ENCODE measurements around the gene SLC25A17.
A peak's percentile ranks its signal among the peaks of the same experiment; 100 is the strongest.

Gene SLC25A17

DNA sequence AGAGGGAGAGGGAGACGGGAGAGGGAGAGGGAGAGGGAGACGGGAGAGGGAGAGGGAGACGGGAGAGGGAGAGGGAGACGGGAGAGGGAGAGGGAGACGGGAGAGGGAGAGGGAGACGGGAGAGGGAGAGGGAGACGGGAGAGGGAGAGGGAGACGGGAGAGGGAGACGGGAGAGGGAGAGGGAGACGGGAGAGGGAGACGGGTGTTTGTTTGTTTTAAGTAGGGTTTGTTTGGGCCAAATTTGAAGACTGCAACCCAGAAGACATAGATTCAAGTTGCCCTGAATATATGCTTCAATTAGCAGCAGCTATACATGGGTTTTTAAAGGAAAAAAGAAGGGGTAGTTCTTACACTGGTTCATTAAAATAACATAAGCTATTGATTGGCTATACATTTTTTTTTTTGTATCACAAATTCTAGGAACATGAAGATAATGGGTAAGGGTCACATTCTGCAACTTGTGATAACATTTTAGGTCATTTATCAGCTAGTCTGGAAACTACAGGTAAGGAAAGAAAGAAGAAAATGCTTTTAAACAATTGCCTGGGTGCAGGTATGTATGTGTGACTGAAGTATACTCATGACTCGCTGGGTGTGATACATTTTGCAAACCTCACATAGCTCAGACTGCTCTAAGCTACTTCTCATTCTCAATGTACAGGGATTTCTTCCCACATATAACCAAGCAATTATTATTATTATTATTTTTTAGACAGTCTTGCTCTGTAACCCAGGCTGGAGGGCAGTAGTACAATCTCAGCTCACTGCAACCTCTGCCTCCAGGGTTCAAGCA is 72.5 kb downstream of the SLC25A17 start:
- ATAC-seq (replicated peaks; ENCODE audit: extremely low read depth, poor library complexity, severe bottlenecking): no peak
- no peak overlapping the region for H3K27ac Mint-ChIP-seq (ENCODE audit: low read depth)
- H3K9me3 Mint-ChIP-seq: no peaks in the 10 kb centered on the region
- H3K4me3 Mint-ChIP-seq: no peak overlapping the region
- no peaks in the 10 kb centered on the region for H3K36me3 Mint-ChIP-seq (ENCODE audit: insufficient read depth)
- H3K27me3 Mint-ChIP-seq: no peaks in the 10 kb centered on the region
- DNase-seq (ENCODE audit: low spot score in 2 of 2): no peak
- no peaks in the 10 kb centered on the region for H3K4me1 Mint-ChIP-seq

GRCh38 chr22:40743768-40744167 is 75.4 kb downstream of the SLC25A17 start:
- Mint-ChIP-seq H3K9me3 (no peaks in the 10 kb centered on the region), H3K27me3 (no peaks in the 10 kb centered on the region), H3K4me1 (no peaks in the 10 kb centered on the region), H3K4me3 (no peak overlapping the region), H3K36me3 (ENCODE audit: insufficient read depth) (no peaks in the 10 kb centered on the region), H3K27ac (ENCODE audit: low read depth) (no peak overlapping the region)
- no peak for DNase-seq (ENCODE audit: low spot score in 2 of 2)
- ATAC-seq (replicated peaks; ENCODE audit: extremely low read depth, poor library complexity, severe bottlenecking): no peak

GRCh38 chr22:40741116-40741515 is 78.0 kb downstream of the SLC25A17 start:
- Mint-ChIP-seq H3K27ac (ENCODE audit: low read depth) (no peak overlapping the region), H3K27me3 (no peaks in the 10 kb centered on the region), H3K9me3 (no peaks in the 10 kb centered on the region), H3K36me3 (ENCODE audit: insufficient read depth) (no peaks in the 10 kb centered on the region), H3K4me3 (no peak overlapping the region), H3K4me1 (no peaks in the 10 kb centered on the region)
- no peak for ATAC-seq (replicated peaks; ENCODE audit: extremely low read depth, poor library complexity, severe bottlenecking)
- DNase-seq (ENCODE audit: low spot score in 2 of 2): no peak

DNA sequence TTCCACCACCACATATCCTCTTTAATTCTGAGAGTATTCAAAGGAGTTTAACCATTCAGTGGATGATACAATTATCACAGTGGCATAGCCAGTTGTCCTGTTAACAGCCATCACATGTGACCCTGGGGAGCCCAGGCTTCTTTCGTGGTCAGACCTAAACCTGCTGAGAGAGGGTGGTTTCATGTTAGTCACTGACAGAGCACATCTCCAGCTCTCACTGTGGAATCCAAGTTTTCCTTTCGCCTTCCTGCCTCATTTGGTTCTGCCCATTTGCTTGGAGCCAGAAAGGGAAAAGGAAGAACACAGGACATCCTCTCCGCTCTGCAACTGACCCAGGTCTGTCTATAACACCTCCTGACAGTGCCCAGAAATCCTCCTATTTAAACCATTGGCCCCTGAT is 79.4 kb downstream of the SLC25A17 start:
- Mint-ChIP-seq H3K27me3 (no peaks in the 10 kb centered on the region), H3K9me3 (no peaks in the 10 kb centered on the region), H3K36me3 (ENCODE audit: insufficient read depth) (no peaks in the 10 kb centered on the region), H3K4me3 (no peak overlapping the region), H3K27ac (ENCODE audit: low read depth) (no peak overlapping the region), H3K4me1 (no peaks in the 10 kb centered on the region)
- no peak for DNase-seq (ENCODE audit: low spot score in 2 of 2)
- ATAC-seq (replicated peaks; ENCODE audit: extremely low read depth, poor library complexity, severe bottlenecking): no peak

GRCh38 chr22:40733919-40734318 is 85.2 kb downstream of the SLC25A17 start:
- H3K27me3 Mint-ChIP-seq: no peaks in the 10 kb centered on the region

GRCh38 chr22:40732999-40733292 is 86.2 kb downstream of the SLC25A17 start:
- Mint-ChIP-seq H3K4me1 (peaks cover 21% of the 10 kb centered on the region), H3K9me3 (no peaks in the 10 kb centered on the region), H3K27ac (ENCODE audit: low read depth) (no peak overlapping the region), H3K27me3 (no peaks in the 10 kb centered on the region), H3K4me3 (no peak overlapping the region), H3K36me3 (ENCODE audit: insufficient read depth) (no peaks in the 10 kb centered on the region)
- ATAC-seq (replicated peaks; ENCODE audit: extremely low read depth, poor library complexity, severe bottlenecking): no peak
- no peak for DNase-seq (ENCODE audit: low spot score in 2 of 2)

More at GRCh38 chr22:40733919-40734318, 85.2 kb downstream of the SLC25A17 start:
- peaks cover 15% of the 10 kb centered on the region for H3K4me1 Mint-ChIP-seq
- no peak overlapping the region for H3K4me3 Mint-ChIP-seq
- no peaks in the 10 kb centered on the region for H3K36me3 Mint-ChIP-seq (ENCODE audit: insufficient read depth)
- no peaks in the 10 kb centered on the region for H3K9me3 Mint-ChIP-seq
- DNase-seq (ENCODE audit: low spot score in 2 of 2) (no peak), ATAC-seq (replicated peaks; ENCODE audit: extremely low read depth, poor library complexity, severe bottlenecking) (no peak)
- H3K27ac Mint-ChIP-seq (ENCODE audit: low read depth): no peak overlapping the region

DNA sequence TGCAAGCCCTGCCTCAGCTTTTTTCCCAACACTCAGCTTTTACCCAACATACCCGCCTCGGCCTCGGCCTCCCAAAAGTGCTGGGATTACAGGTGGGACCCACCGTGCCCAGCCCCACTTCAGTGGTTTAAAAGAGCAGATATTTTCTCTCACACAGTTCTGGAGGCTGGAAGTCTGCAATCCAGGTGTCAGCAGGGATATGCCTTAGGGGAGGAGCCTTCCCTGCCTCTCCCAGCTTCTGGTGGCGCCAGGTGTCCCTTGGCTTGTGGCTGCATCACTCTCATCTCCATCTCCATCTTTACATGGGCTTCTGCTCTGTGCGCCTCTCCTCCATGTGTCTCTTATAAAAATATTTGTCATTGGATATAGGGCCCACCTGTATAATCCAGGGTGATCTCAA is 89.9 kb downstream of the SLC25A17 start:
- Mint-ChIP-seq H3K4me3 (no peak overlapping the region), H3K4me1 (peaks cover 34% of the 10 kb centered on the region), H3K27me3 (no peaks in the 10 kb centered on the region), H3K36me3 (ENCODE audit: insufficient read depth) (peaks cover 3% of the 10 kb centered on the region), H3K9me3 (no peaks in the 10 kb centered on the region), H3K27ac (ENCODE audit: low read depth) (peak overlapping the region; percentile 30)
- ATAC-seq (replicated peaks; ENCODE audit: extremely low read depth, poor library complexity, severe bottlenecking): no peak
- no peak for DNase-seq (ENCODE audit: low spot score in 2 of 2)

DNA sequence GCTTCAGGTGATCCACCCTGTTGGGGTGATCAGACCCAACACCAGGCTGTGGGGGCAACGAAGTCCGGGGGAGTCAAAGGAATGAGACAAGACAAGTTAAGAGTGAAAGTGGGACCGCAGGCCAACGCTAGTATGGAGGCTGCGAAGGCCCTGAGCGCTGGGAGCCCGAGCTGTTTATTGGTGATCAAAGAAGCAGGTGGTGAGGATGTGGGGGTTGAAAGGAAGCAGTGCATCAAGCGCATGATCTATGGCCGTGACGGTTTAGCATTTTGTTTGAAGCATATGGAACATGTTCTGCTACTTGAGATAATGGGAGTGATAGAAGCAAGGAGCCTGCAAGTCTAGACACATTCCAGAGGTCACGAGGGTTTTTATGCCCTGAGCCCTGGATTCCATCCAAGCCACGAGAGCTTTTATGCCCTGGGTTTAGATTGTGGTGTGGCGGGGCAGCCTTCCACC is 90.4 kb downstream of the SLC25A17 start:
- Mint-ChIP-seq H3K4me3 (no peak overlapping the region), H3K4me1 (peaks cover 34% of the 10 kb centered on the region), H3K27me3 (no peaks in the 10 kb centered on the region), H3K9me3 (no peaks in the 10 kb centered on the region), H3K27ac (ENCODE audit: low read depth) (peak overlapping the region; percentile 30), H3K36me3 (ENCODE audit: insufficient read depth) (peaks cover 3% of the 10 kb centered on the region)
- peak; percentile 64 for ATAC-seq (replicated peaks; ENCODE audit: extremely low read depth, poor library complexity, severe bottlenecking)
- peak; percentile 26 for DNase-seq (ENCODE audit: low spot score in 2 of 2)

DNA sequence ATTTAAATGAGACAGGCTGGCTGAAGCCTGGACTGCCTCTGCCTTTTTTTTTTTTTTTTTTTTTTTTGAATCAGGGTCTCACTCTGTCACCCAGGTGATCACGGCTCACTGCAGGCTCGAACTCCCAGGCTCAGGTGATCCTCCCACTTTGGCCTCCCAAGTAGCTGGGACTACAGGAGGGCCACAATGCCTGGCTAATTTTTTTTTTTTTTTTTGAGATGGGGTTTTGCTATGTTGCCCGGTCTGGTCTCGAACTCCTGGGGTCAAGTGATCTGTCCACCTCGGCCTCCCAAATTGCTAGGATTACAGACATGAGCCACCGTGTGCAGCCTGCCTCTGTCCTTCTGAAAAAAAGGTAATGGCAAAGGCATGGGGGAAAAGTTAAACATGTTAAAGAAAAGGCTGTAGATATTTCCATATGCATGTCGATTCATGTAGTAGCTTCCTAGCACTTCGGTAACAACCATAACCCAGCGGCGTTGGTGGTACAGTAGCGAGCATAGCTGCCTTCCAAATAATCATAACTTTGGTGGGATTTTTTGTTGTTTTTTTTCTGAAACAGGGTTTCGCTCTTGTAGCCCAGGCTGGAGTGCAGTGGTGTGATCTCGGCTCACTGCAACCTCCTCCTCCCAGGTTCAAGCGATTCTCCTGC is 91.1 kb downstream of the SLC25A17 start:
- peak overlapping the region; percentile 15 for H3K4me3 Mint-ChIP-seq
- H3K9me3 Mint-ChIP-seq: no peaks in the 10 kb centered on the region
- H3K27ac Mint-ChIP-seq (ENCODE audit: low read depth): peak overlapping the region; percentile 30
- peaks cover 34% of the 10 kb centered on the region for H3K4me1 Mint-ChIP-seq
- ATAC-seq (replicated peaks; ENCODE audit: extremely low read depth, poor library complexity, severe bottlenecking) (no peak), DNase-seq (ENCODE audit: low spot score in 2 of 2) (no peak)
- no peaks in the 10 kb centered on the region for H3K27me3 Mint-ChIP-seq
- peaks cover 5% of the 10 kb centered on the region for H3K36me3 Mint-ChIP-seq (ENCODE audit: insufficient read depth)

GRCh38 chr22:40727070-40727963 is 91.8 kb downstream of the SLC25A17 start:
- Mint-ChIP-seq H3K27ac (ENCODE audit: low read depth) (peak overlapping the region; percentile 1), H3K9me3 (no peaks in the 10 kb centered on the region), H3K4me3 (peak overlapping the region; percentile 15), H3K27me3 (no peaks in the 10 kb centered on the region), H3K4me1 (peaks cover 26% of the 10 kb centered on the region), H3K36me3 (ENCODE audit: insufficient read depth) (peaks cover 5% of the 10 kb centered on the region)
- no peak for ATAC-seq (replicated peaks; ENCODE audit: extremely low read depth, poor library complexity, severe bottlenecking)
- DNase-seq (ENCODE audit: low spot score in 2 of 2): no peak

GRCh38 chr22:40726514-40726913 is 92.6 kb downstream of the SLC25A17 start:
- Mint-ChIP-seq H3K27me3 (no peaks in the 10 kb centered on the region), H3K4me3 (no peak overlapping the region), H3K4me1 (peaks cover 23% of the 10 kb centered on the region), H3K9me3 (no peaks in the 10 kb centered on the region), H3K36me3 (ENCODE audit: insufficient read depth) (peaks cover 5% of the 10 kb centered on the region), H3K27ac (ENCODE audit: low read depth) (peak overlapping the region; percentile 1)
- ATAC-seq (replicated peaks; ENCODE audit: extremely low read depth, poor library complexity, severe bottlenecking) (no peak), DNase-seq (ENCODE audit: low spot score in 2 of 2) (no peak)

DNA sequence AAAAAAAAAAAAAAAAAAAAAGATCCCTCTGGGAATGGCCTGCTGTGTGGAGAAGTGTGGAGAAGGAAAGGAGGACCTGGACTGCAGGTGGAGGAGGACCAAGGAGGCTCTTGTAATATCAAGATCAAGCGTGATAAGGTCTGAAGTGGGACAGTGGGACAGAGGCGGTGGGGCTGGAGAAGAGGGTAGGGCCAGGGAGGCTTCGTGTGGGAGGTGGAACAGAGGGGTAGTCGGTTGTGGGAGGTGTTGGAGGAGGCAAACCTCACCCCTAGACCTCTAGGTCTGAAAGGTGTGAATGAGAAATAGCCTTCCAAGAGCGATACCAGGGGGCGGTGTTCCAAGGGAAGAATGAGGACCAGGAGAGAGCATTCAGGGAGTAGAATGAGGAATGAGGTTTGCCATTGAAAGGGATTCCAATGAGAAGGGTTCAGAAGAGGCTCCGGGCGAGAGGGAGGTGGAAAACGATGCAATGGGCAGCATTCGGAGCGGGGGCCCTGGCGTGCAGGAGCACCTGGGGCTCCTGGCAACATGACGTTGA is 95.7 kb downstream of the SLC25A17 start:
- DNase-seq (ENCODE audit: low spot score in 2 of 2) (no peak), ATAC-seq (replicated peaks; ENCODE audit: extremely low read depth, poor library complexity, severe bottlenecking) (no peak)
- H3K36me3 Mint-ChIP-seq (ENCODE audit: insufficient read depth): peaks cover 5% of the 10 kb centered on the region
- peaks cover 15% of the 10 kb centered on the region for H3K4me1 Mint-ChIP-seq
- no peaks in the 10 kb centered on the region for H3K9me3 Mint-ChIP-seq
- H3K27me3 Mint-ChIP-seq: peaks cover 27% of the 10 kb centered on the region
- H3K27ac Mint-ChIP-seq (ENCODE audit: low read depth): no peak overlapping the region
- no peak overlapping the region for H3K4me3 Mint-ChIP-seq

All from central memory CD8-positive, alpha-beta T cell (primary cell).